Natural killer cell treated with Interleukin-12 subunit alpha and Interleukin-12 subunit beta and Interleukin-15 and Interleukin-18, amount 100 ng/mL, for 72 hours (primary cell): ENCODE measurements around the gene SRSF4. TPM values are rescaled to one million over a fixed set of nuclear protein-coding genes. Genes with fewer than 3 reads are reported as not detected.
A peak's percentile ranks its signal among the peaks of the same experiment; 100 is the strongest.
"Not testable (repeated sequence)": the region's sequence is repeated elsewhere in the genome, so short reads cannot be mapped to it uniquely, and the experiment has no call there.

Source experiments
- ATAC-seq, 2 donors: fragments of 150-1000 bp; cut with Tn5 transposase in 1 of 2; sonication (Bioruptor Pico), chemical (Tn5 transposase) in 1 of 2; 2 replicates each; pipeline ENCODE4 v1.10.0; 2021
- DNase-seq: peaks from one replicate; pipeline ENCODE4 v3.0.0; 2022; ENCODE audit warnings: low spot score
- H3K27ac Mint-ChIP-seq, 2 donors: 1 replicate in 1 of 2; 2 replicates in 1 of 2; pipeline ENCODE4 v1.8.0; 2022; ENCODE audit warnings: mixed read lengths in 2 of 2, mild to moderate bottlenecking in 1 of 2, moderate library complexity in 1 of 2
- H3K27me3 Mint-ChIP-seq, 2 donors: 1 replicate in 1 of 2; 2 replicates in 1 of 2; pipeline ENCODE4 v1.8.0; 2022; ENCODE audit warnings: mixed read lengths in 2 of 2
- H3K36me3 Mint-ChIP-seq: one replicate; pipeline ENCODE4 v1.8.0; 2022; ENCODE audit warnings: mixed read lengths
- H3K4me1 Mint-ChIP-seq, 2 donors: 1 replicate in 1 of 2; 2 replicates in 1 of 2; pipeline ENCODE4 v1.8.0; 2022; ENCODE audit warnings: low read depth in 2 of 2, mixed read lengths in 2 of 2, mild to moderate bottlenecking in 1 of 2
- H3K4me3 Mint-ChIP-seq: one replicate; pipeline ENCODE4 v1.8.0; 2022; ENCODE audit warnings: mixed read lengths
- H3K9me3 Mint-ChIP-seq: 2 replicates; pipeline ENCODE4 v1.8.0; 2022; ENCODE audit warnings: mixed read lengths
- total RNA-seq, 2 donors: library from RNA; stranded (reverse); gene quantifications; one replicate each; pipeline ENCODE4 v1.2.3, GENCODE V29; 2022

SRSF4 gene
- total RNA-seq, 2 donors from 2014 or later: 127 to 145 TPM

GRCh38 chr1:29123053-29123886 lies 58.4 kb downstream of the SRSF4 start:
- Mint-ChIP-seq H3K36me3 (no peaks in the 10 kb centered on the region), H3K27ac (no peak overlapping the region), H3K9me3 (no peaks in the 10 kb centered on the region), H3K4me1 (peaks cover 8 to 10% of the 10 kb centered on the region in 2 donors), H3K4me3 (peak overlapping the region; percentile 45), H3K27me3 (peaks cover 9 to 10% of the 10 kb centered on the region in 2 donors)
- ATAC-seq: no peak
- no peak for DNase-seq

DNA sequence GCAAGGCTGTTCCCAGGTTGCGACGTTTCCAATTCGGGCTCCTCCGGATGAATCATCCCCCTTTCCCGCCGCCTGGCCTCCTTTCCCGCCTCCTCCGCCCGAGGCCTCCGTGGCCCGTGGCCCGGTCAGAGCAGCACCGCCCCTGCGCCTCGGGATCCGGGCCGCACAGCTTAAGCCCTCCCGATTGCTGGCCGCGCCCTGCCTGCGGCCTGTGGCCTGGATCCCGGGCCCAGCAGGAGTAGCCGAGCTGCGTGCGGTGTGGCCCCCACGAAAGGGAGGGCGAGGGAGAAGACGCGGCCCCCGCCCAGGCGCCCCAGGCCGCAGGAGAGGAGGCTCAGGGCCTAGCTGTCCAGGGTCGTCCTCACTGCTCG lies 59.0 kb downstream of the SRSF4 start:
- peaks cover 9 to 10% of the 10 kb centered on the region in 2 donors for H3K27me3 Mint-ChIP-seq
- H3K4me3 Mint-ChIP-seq: peak overlapping the region; percentile 45
- H3K36me3 Mint-ChIP-seq: no peaks in the 10 kb centered on the region
- peaks cover 8 to 10% of the 10 kb centered on the region in 2 donors for H3K4me1 Mint-ChIP-seq
- no peak for ATAC-seq
- H3K27ac Mint-ChIP-seq: no peak overlapping the region
- DNase-seq: no peak
- no peaks in the 10 kb centered on the region for H3K9me3 Mint-ChIP-seq

- Mint-ChIP-seq H3K9me3 (no peaks in the 10 kb centered on the region), H3K27me3 (peaks cover 9 to 10% of the 10 kb centered on the region in 2 donors), H3K27ac (no peak overlapping the region), H3K4me3 (no peak overlapping the region), H3K36me3 (peaks cover 5% of the 10 kb centered on the region), H3K4me1 (peaks cover 8 to 10% of the 10 kb centered on the region in 2 donors)
- DNase-seq (no peak), ATAC-seq (no peak)
Measured at GRCh38 chr1:29121936-29122681, 59.6 kb downstream of the SRSF4 start.

GRCh38 chr1:29121516-29121935 lies 60.2 kb downstream of the SRSF4 start:
- no peak for DNase-seq
- peaks cover 8 to 10% of the 10 kb centered on the region in 2 donors for H3K4me1 Mint-ChIP-seq
- no peak overlapping the region for H3K4me3 Mint-ChIP-seq
- H3K27ac Mint-ChIP-seq: no peak overlapping the region
- H3K36me3 Mint-ChIP-seq: peaks cover 7% of the 10 kb centered on the region
- no peaks in the 10 kb centered on the region for H3K9me3 Mint-ChIP-seq
- H3K27me3 Mint-ChIP-seq: peaks cover 9 to 10% of the 10 kb centered on the region in 2 donors
- peak in 1 of 2 donors; percentile 15 for ATAC-seq

DNA sequence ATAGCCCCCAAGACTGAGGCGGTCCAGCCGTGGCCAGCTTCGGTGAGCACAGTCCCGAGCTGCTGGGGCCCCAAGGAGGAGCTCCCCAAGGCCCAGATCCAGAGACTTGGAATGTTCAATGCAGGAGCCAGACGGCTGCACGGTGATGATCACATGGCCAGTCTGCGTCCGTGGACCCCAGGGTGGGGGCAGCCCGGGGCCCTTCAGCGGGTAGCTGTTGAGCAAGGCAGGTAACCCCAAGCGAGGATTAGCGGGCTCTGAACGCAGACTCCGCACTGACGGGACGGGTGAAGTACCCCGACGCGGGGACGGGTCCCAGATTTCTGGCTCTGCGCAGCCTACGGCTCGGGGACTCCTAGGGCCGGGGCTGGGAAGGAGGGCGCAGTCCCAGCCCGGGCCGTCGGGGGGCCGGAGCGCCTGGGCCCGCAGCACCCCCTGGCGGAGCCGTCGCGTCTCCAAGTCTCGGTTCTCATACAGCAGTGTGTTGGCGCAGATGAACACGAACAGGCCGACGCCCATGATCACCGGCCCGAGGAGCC lies 60.7 kb downstream of the SRSF4 start:
- H3K27me3 Mint-ChIP-seq: peaks cover 8% of the 10 kb centered on the region in 2 donors
- DNase-seq: no peak
- peak; percentile 73 for ATAC-seq
- H3K4me3 Mint-ChIP-seq: no peak overlapping the region
- H3K4me1 Mint-ChIP-seq: peaks cover 8% of the 10 kb centered on the region in 2 donors
- H3K27ac Mint-ChIP-seq: no peak overlapping the region
- H3K9me3 Mint-ChIP-seq: no peaks in the 10 kb centered on the region
- H3K36me3 Mint-ChIP-seq: peaks cover 7% of the 10 kb centered on the region

GRCh38 chr1:29120367-29120766 lies 61.3 kb downstream of the SRSF4 start:
- H3K9me3 Mint-ChIP-seq: no peaks in the 10 kb centered on the region
- peaks cover 1 to 2% of the 10 kb centered on the region in 2 donors for H3K4me1 Mint-ChIP-seq
- H3K27me3 Mint-ChIP-seq: peaks cover 1 to 2% of the 10 kb centered on the region in 2 donors
- ATAC-seq (no peak), DNase-seq (no peak)
- no peak overlapping the region for H3K27ac Mint-ChIP-seq
- H3K36me3 Mint-ChIP-seq: peaks cover 7% of the 10 kb centered on the region
- no peak overlapping the region for H3K4me3 Mint-ChIP-seq

GRCh38 chr1:29119121-29119929 lies 62.4 kb downstream of the SRSF4 start:
- no peaks in the 10 kb centered on the region for H3K27me3 Mint-ChIP-seq
- H3K9me3 Mint-ChIP-seq: no peaks in the 10 kb centered on the region
- ATAC-seq: no peak
- peaks cover 7% of the 10 kb centered on the region for H3K36me3 Mint-ChIP-seq
- H3K4me3 Mint-ChIP-seq: no peak overlapping the region
- H3K4me1 Mint-ChIP-seq: no peaks in the 10 kb centered on the region
- no peak overlapping the region for H3K27ac Mint-ChIP-seq
- DNase-seq: no peak

GRCh38 chr1:29117381-29117780 lies 64.3 kb downstream of the SRSF4 start:
- DNase-seq: no peak
- no peak overlapping the region for H3K4me3 Mint-ChIP-seq

GRCh38 chr1:29114654-29115053 lies 67.0 kb downstream of the SRSF4 start:
- H3K4me3 Mint-ChIP-seq: no peak overlapping the region
- H3K27ac Mint-ChIP-seq: no peak overlapping the region
- H3K9me3 Mint-ChIP-seq: no peaks in the 10 kb centered on the region
- no peaks in the 10 kb centered on the region for H3K27me3 Mint-ChIP-seq
- DNase-seq (no peak), ATAC-seq (no peak)
- peaks cover 11% of the 10 kb centered on the region for H3K36me3 Mint-ChIP-seq
- peaks cover 0 to 6% of the 10 kb centered on the region in 2 donors for H3K4me1 Mint-ChIP-seq

More at GRCh38 chr1:29117381-29117780, 64.3 kb downstream of the SRSF4 start:
- peaks cover 11% of the 10 kb centered on the region for H3K36me3 Mint-ChIP-seq
- no peak for ATAC-seq
- no peaks in the 10 kb centered on the region for H3K27me3 Mint-ChIP-seq
- H3K27ac Mint-ChIP-seq: no peak overlapping the region
- no peaks in the 10 kb centered on the region for H3K9me3 Mint-ChIP-seq
- peaks cover 0 to 3% of the 10 kb centered on the region in 2 donors for H3K4me1 Mint-ChIP-seq

- no peaks in the 10 kb centered on the region for H3K9me3 Mint-ChIP-seq
- no peak overlapping the region for H3K4me3 Mint-ChIP-seq
- ATAC-seq (peak in 1 of 2 donors; percentile 50), DNase-seq (no peak)
- peaks cover 11% of the 10 kb centered on the region for H3K36me3 Mint-ChIP-seq
- H3K27ac Mint-ChIP-seq: no peak overlapping the region
- H3K27me3 Mint-ChIP-seq: no peaks in the 10 kb centered on the region
- peaks cover 0 to 6% of the 10 kb centered on the region in 2 donors for H3K4me1 Mint-ChIP-seq
Measured at GRCh38 chr1:29113413-29114117, 68.1 kb downstream of the SRSF4 start.

GRCh38 chr1:29112705-29113412 lies 68.8 kb downstream of the SRSF4 start:
- H3K4me3 Mint-ChIP-seq: no peak overlapping the region

DNA sequence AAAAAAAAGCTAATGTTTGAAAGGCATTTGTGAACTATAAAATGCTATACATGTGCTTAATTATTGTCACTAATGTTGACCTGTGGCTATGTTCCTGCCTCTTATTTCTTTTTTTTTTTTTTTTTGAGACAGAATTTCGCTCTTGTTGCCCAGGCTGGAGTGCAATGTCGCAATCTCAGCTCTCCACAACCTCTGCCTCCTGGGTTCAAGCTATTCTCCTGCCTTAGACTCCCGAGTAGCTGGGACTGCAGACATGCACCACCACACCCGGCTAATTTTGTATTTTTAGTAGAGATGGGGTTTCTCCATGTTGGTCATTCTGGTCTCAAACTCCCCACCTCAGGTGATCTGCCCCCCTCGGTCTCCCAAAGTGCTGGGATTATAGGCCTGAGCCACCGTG lies 73.7 kb downstream of the SRSF4 start:
- not testable (repeated sequence) for DNase-seq, H3K9me3 Mint-ChIP-seq, H3K36me3 Mint-ChIP-seq, H3K4me3 Mint-ChIP-seq, H3K27ac Mint-ChIP-seq, H3K27me3 Mint-ChIP-seq, H3K4me1 Mint-ChIP-seq, ATAC-seq

More at GRCh38 chr1:29112705-29113412, 68.8 kb downstream of the SRSF4 start:
- Mint-ChIP-seq H3K36me3 (peaks cover 11% of the 10 kb centered on the region), H3K27ac (no peak overlapping the region), H3K27me3 (no peaks in the 10 kb centered on the region), H3K9me3 (no peaks in the 10 kb centered on the region), H3K4me1 (peaks cover 0 to 6% of the 10 kb centered on the region in 2 donors)
- DNase-seq (no peak), ATAC-seq (no peak)
